K562 (cell line): Measurements from ENCODE around the gene RREB1. TPM values are rescaled to one million over a fixed set of nuclear protein-coding genes. Genes with fewer than 3 reads are reported as not detected.

Experiments
- ETV5 ChIP-seq: sonication (generic); formaldehyde crosslinking; IDR thresholded peaks from 2 replicates; pipeline ENCODE4 v1.4.0; 2020; ENCODE audit warnings: low read depth, mild to moderate bottlenecking, missing genetic modification reagents
- FOXM1 ChIP-seq, 2 experiments: fragments of 450-650 bp in 1 of 2; sonication (generic) in 1 of 2; formaldehyde crosslinking in 1 of 2; IDR thresholded peaks; 2 replicates each; pipeline versions ENCODE4 v1.6.1 to v1.9.0; 2017 to 2022; ENCODE audit warnings: low read depth in 2 of 2, mild to moderate bottlenecking in 2 of 2, missing genetic modification reagents in 1 of 2, moderate library complexity in 1 of 2
- GABPB1 ChIP-seq: sonication (generic); formaldehyde crosslinking; IDR thresholded peaks from 2 replicates; pipeline ENCODE4 v1.8.0; 2022; ENCODE audit warnings: mild to moderate bottlenecking, missing genetic modification reagents
- LCOR ChIP-seq: sonication (generic); formaldehyde crosslinking; IDR thresholded peaks from 2 replicates; pipeline ENCODE4 v1.8.0; 2022; ENCODE audit warnings: mild to moderate bottlenecking, missing genetic modification reagents
- NR2C2 ChIP-seq, 2 experiments: fragments of 200-800 bp in 1 of 2; sonication (Bioruptor generic) in 1 of 2; sonication (generic) in 1 of 2; formaldehyde crosslinking in 1 of 2; IDR thresholded peaks; 2 replicates each; pipeline versions ENCODE4 v1.6.1 to v1.8.0; 2016 to 2022; ENCODE audit warnings: mild to moderate bottlenecking in 1 of 2, missing compliant biosample characterization in 1 of 2, missing genetic modification characterization in 1 of 2, missing genetic modification reagents in 1 of 2
- SP1 ChIP-seq: sonication (generic); formaldehyde crosslinking; IDR thresholded peaks from 2 replicates; pipeline ENCODE4 v1.8.1; 2022; ENCODE audit warnings: mild to moderate bottlenecking, missing genetic modification reagents
- SUPT5H ChIP-seq: fragments of 450-650 bp; IDR thresholded peaks from 2 replicates; pipeline ENCODE4 v1.6.1; 2016
- ZNF699 ChIP-seq: fragments of 250-450 bp; sonication (Bioruptor Pico); IDR thresholded peaks from 2 replicates; pipeline ENCODE4 v1.8.0; 2021; ENCODE audit warnings: mild to moderate bottlenecking, moderate library complexity; ENCODE audit not compliant: insufficient replicate concordance
- polyA plus RNA-seq, 8 experiments: library from polyadenylated mRNA; depleted of rRNA in 4 of 8; stranded (reverse) in 5 of 8; unstranded in 3 of 8; fragments of >200 nt; fragmentation: Nextera tagmentation in 2 of 8; fragmentation: Illumina TruSeq in 1 of 8; extraction: Ambion mirVana in 2 of 8; extraction: Trizol in 1 of 8; gene quantifications; 2 replicates each; pipeline versions ENCODE4 v1.2.1 to v1.2.3, GENCODE V29; 2011 to 2014; ENCODE audit warnings: inconsistent platforms in 1 of 8, missing spikeins in 1 of 8
- total RNA-seq, 7 experiments: library from RNA; depleted of rRNA in 6 of 7; stranded (reverse); fragments of >200 nt in 6 of 7; fragmentation: Illumina TruSeq in 2 of 7; extraction: Trizol in 2 of 7; gene quantifications; 2 replicates each; pipeline versions ENCODE4 v1.2.1 to v1.2.3, GENCODE V29; 2011 to 2021; ENCODE audit warnings: low replicate concordance in 1 of 7
- TF ChIP-seq, protein P1 (sequence below): fragments of 450-650 bp; IDR thresholded peaks from 2 replicates; pipeline ENCODE4 v1.6.1; 2016; ENCODE audit warnings: mild to moderate bottlenecking, moderate library complexity
- TF ChIP-seq, protein P2 (sequence below), 2 experiments: IDR thresholded peaks; 2 replicates each; pipeline ENCODE4 v1.6.1; 2012; ENCODE audit warnings: improper control_type of control experiment in 2 of 2, low read depth in 2 of 2, low read length in 2 of 2, borderline replicate concordance in 1 of 2
- TF ChIP-seq, protein P3 (sequence below): sonication (generic); formaldehyde crosslinking; IDR thresholded peaks from 2 replicates; pipeline ENCODE4 v1.8.1; 2023; ENCODE audit warnings: mild to moderate bottlenecking, missing genetic modification reagents

RREB1 gene
- total and polyA plus RNA-seq, 9 of the 15 experiments (the other 6 are each of a cell fraction or from before 2014, with no cell fraction given) = 3.3 to 64.2 (median 19.3) TPM

DNA sequence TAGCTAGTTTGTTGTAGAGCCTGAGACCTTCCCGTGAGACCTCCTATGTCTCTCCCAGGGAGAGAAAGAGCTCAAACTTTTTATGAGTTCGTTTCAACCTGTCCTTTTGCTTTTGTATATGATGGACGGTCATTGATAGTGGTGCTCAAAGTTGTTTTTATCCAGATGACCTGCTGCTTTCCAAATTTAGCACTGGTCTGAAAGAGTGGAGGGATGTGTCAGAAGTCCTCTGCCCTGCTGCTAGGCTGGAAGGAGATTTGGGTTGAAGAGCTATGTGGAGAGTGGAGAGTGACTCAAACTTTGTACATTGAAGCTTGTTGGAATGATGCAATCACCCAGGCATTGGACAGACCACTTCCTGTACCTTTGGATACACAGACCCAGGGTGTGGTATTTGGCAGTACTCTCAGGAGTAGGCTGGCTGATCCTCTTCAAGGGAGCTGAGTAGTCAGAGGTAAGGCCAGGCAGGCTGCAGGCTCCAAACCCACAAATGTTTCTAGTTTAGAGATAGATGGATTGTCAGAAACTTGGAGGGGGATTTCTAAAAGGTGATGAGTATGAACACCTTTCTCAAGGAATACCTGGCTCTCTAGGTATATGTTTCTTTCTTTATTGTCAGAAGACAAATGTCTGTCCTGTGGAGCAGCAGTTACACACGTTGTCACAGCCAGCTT lies 49.4 kb upstream of the RREB1 start (continued):
- TF ChIP-seq, protein P1, sequence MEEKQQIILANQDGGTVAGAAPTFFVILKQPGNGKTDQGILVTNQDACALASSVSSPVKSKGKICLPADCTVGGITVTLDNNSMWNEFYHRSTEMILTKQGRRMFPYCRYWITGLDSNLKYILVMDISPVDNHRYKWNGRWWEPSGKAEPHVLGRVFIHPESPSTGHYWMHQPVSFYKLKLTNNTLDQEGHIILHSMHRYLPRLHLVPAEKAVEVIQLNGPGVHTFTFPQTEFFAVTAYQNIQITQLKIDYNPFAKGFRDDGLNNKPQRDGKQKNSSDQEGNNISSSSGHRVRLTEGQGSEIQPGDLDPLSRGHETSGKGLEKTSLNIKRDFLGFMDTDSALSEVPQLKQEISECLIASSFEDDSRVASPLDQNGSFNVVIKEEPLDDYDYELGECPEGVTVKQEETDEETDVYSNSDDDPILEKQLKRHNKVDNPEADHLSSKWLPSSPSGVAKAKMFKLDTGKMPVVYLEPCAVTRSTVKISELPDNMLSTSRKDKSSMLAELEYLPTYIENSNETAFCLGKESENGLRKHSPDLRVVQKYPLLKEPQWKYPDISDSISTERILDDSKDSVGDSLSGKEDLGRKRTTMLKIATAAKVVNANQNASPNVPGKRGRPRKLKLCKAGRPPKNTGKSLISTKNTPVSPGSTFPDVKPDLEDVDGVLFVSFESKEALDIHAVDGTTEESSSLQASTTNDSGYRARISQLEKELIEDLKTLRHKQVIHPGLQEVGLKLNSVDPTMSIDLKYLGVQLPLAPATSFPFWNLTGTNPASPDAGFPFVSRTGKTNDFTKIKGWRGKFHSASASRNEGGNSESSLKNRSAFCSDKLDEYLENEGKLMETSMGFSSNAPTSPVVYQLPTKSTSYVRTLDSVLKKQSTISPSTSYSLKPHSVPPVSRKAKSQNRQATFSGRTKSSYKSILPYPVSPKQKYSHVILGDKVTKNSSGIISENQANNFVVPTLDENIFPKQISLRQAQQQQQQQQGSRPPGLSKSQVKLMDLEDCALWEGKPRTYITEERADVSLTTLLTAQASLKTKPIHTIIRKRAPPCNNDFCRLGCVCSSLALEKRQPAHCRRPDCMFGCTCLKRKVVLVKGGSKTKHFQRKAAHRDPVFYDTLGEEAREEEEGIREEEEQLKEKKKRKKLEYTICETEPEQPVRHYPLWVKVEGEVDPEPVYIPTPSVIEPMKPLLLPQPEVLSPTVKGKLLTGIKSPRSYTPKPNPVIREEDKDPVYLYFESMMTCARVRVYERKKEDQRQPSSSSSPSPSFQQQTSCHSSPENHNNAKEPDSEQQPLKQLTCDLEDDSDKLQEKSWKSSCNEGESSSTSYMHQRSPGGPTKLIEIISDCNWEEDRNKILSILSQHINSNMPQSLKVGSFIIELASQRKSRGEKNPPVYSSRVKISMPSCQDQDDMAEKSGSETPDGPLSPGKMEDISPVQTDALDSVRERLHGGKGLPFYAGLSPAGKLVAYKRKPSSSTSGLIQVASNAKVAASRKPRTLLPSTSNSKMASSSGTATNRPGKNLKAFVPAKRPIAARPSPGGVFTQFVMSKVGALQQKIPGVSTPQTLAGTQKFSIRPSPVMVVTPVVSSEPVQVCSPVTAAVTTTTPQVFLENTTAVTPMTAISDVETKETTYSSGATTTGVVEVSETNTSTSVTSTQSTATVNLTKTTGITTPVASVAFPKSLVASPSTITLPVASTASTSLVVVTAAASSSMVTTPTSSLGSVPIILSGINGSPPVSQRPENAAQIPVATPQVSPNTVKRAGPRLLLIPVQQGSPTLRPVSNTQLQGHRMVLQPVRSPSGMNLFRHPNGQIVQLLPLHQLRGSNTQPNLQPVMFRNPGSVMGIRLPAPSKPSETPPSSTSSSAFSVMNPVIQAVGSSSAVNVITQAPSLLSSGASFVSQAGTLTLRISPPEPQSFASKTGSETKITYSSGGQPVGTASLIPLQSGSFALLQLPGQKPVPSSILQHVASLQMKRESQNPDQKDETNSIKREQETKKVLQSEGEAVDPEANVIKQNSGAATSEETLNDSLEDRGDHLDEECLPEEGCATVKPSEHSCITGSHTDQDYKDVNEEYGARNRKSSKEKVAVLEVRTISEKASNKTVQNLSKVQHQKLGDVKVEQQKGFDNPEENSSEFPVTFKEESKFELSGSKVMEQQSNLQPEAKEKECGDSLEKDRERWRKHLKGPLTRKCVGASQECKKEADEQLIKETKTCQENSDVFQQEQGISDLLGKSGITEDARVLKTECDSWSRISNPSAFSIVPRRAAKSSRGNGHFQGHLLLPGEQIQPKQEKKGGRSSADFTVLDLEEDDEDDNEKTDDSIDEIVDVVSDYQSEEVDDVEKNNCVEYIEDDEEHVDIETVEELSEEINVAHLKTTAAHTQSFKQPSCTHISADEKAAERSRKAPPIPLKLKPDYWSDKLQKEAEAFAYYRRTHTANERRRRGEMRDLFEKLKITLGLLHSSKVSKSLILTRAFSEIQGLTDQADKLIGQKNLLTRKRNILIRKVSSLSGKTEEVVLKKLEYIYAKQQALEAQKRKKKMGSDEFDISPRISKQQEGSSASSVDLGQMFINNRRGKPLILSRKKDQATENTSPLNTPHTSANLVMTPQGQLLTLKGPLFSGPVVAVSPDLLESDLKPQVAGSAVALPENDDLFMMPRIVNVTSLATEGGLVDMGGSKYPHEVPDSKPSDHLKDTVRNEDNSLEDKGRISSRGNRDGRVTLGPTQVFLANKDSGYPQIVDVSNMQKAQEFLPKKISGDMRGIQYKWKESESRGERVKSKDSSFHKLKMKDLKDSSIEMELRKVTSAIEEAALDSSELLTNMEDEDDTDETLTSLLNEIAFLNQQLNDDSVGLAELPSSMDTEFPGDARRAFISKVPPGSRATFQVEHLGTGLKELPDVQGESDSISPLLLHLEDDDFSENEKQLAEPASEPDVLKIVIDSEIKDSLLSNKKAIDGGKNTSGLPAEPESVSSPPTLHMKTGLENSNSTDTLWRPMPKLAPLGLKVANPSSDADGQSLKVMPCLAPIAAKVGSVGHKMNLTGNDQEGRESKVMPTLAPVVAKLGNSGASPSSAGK = peak; percentile 47; the same call in 1 of the 2 replicates
- TF ChIP-seq ZNF699 (CRISPR knock-in tag) (no peak), SP1 (CRISPR knock-in tag) (peak; percentile 16; the same call in 1 of the 2 replicates), FOXM1 (IDR thresholded peaks at IDR 0.05; ENCODE audit: low read depth) (peak; percentile 56), FOXM1 (CRISPR knock-in tag; IDR thresholded peaks at IDR 0.05; ENCODE audit: low read depth) (no peak), GABPB1 (CRISPR knock-in tag) (peak; percentile 85), SUPT5H (peak; percentile 51; the same call in 1 of the 2 replicates), ETV5 (CRISPR knock-in tag) (peak; percentile 96), LCOR (CRISPR knock-in tag) (peak; percentile 96), NR2C2 (CRISPR knock-in tag; IDR thresholded peaks at IDR 0.05) (no peak), NR2C2 (tag; IDR thresholded peaks at IDR 0.05) (peak; percentile 71)
- TF ChIP-seq, protein P2, sequence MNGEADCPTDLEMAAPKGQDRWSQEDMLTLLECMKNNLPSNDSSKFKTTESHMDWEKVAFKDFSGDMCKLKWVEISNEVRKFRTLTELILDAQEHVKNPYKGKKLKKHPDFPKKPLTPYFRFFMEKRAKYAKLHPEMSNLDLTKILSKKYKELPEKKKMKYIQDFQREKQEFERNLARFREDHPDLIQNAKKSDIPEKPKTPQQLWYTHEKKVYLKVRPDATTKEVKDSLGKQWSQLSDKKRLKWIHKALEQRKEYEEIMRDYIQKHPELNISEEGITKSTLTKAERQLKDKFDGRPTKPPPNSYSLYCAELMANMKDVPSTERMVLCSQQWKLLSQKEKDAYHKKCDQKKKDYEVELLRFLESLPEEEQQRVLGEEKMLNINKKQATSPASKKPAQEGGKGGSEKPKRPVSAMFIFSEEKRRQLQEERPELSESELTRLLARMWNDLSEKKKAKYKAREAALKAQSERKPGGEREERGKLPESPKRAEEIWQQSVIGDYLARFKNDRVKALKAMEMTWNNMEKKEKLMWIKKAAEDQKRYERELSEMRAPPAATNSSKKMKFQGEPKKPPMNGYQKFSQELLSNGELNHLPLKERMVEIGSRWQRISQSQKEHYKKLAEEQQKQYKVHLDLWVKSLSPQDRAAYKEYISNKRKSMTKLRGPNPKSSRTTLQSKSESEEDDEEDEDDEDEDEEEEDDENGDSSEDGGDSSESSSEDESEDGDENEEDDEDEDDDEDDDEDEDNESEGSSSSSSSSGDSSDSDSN (IDR thresholded peaks at IDR 0.05; ENCODE audit: borderline replicate concordance in 1 of 2, low read depth in 2 of 2, low read length in 2 of 2) = 0 out of 4 replicates have a peak, but pooled peaks of 1 of the 2 experiments have one; percentile 44
- TF ChIP-seq, protein P3, sequence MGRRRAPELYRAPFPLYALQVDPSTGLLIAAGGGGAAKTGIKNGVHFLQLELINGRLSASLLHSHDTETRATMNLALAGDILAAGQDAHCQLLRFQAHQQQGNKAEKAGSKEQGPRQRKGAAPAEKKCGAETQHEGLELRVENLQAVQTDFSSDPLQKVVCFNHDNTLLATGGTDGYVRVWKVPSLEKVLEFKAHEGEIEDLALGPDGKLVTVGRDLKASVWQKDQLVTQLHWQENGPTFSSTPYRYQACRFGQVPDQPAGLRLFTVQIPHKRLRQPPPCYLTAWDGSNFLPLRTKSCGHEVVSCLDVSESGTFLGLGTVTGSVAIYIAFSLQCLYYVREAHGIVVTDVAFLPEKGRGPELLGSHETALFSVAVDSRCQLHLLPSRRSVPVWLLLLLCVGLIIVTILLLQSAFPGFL (CRISPR knock-in tag) = no peak
